T-helper 22 cell (primary cell): ENCODE measurements around the gene LGR4.
"Not testable (repeated sequence)": the region's sequence is repeated elsewhere in the genome, so short reads cannot be mapped to it uniquely, and the experiment has no call there.

ENCODE experiments used
- DNase-seq: peaks from one replicate; pipeline ENCODE4 v3.0.0-alpha.2; 2020; ENCODE audit warnings: low read depth

LGR4 gene

GRCh38 chr11:27347359-27348339 lies 124.9 kb downstream of the LGR4 start:
- DNase-seq = no peak

GRCh38 chr11:27339941-27340340 lies 132.6 kb downstream of the LGR4 start:
- DNase-seq = no peak

- DNase-seq = not testable (repeated sequence)
Observed at GRCh38 chr11:27334764-27335163, 137.8 kb downstream of the LGR4 start.

- no peak for DNase-seq
Observed at GRCh38 chr11:27331981-27332380, 140.6 kb downstream of the LGR4 start.

GRCh38 chr11:27330633-27331270 lies 141.8 kb downstream of the LGR4 start:
- no peak for DNase-seq

- no peak for DNase-seq
Observed at GRCh38 chr11:27329867-27330632, 142.5 kb downstream of the LGR4 start.

- no peak for DNase-seq
Observed at GRCh38 chr11:27328614-27329013, 144.0 kb downstream of the LGR4 start.

GRCh38 chr11:27327064-27327463 lies 145.5 kb downstream of the LGR4 start:
- DNase-seq = not testable (repeated sequence)

- DNase-seq = not testable (repeated sequence)
Observed at GRCh38 chr11:27322196-27322595, 150.4 kb downstream of the LGR4 start.

GRCh38 chr11:27321340-27321739 lies 151.2 kb downstream of the LGR4 start:
- DNase-seq = not testable (repeated sequence)

GRCh38 chr11:27319072-27319471 lies 153.5 kb downstream of the LGR4 start:
- no peak for DNase-seq

GRCh38 chr11:27317751-27318150 lies 154.8 kb downstream of the LGR4 start:
- no peak for DNase-seq
